RWPE1 (cell line): ENCODE results near the gene MAP4K4.

Source experiments
- CTCF ChIA-PET: fragments of 350-600 bp; sonication (Branson Sonifier 250); formaldehyde crosslinking; extraction: SDS; loops from one replicate; lab custom pipeline; 2021; lab: Yijun Ruan, JAX
- POLR2A ChIA-PET: fragments of 400-600 bp; formaldehyde crosslinking; extraction: SDS; loops from one replicate; lab custom pipeline; 2020; ENCODE audit warnings: antibody characterized with exemption; ENCODE audit not compliant: low non-redundant PET; lab: Yijun Ruan, JAX
- DNase-seq: peaks from one replicate; pipeline ENCODE4 v3.0.0; 2012; ENCODE audit warnings: low spot score
- H3K27ac ChIP-seq: fragments of 450-650 bp; 2 replicates; pipeline ENCODE4 v1.5.1; 2017
- TF ChIP-seq, protein P1 (sequence below): fragments of 450-650 bp; conservative IDR thresholded peaks from 2 replicates; pipeline ENCODE4 v1.5.1; 2017; ENCODE audit warnings: low read depth, mild to moderate bottlenecking

MAP4K4 gene

DNA sequence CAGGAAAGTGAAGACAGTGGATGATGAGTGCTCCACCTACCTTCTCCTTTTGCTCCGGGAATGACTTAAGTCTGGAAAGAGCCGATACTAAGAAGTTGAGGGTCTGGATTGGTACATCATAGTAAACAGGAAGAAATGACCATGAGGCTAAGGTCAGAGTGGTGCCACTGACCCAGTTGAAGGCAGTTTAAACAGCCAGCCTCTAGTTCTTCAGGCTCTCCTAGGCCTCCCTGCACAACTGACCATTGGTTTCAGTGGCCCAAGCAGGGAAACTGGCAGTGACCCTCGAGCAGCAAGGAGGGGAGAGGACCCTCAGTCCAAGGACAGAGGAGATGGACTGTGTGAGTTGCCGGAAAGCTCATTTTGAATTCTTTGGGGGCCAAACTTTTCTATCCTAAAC, 119.1 kb downstream of the MAP4K4 start:
- H3K27ac ChIP-seq = no peak overlapping the region
- ChIA-PET POLR2A (no interaction called here), CTCF (no interaction called here)
- DNase-seq = no peak
- TF ChIP-seq, protein P1, sequence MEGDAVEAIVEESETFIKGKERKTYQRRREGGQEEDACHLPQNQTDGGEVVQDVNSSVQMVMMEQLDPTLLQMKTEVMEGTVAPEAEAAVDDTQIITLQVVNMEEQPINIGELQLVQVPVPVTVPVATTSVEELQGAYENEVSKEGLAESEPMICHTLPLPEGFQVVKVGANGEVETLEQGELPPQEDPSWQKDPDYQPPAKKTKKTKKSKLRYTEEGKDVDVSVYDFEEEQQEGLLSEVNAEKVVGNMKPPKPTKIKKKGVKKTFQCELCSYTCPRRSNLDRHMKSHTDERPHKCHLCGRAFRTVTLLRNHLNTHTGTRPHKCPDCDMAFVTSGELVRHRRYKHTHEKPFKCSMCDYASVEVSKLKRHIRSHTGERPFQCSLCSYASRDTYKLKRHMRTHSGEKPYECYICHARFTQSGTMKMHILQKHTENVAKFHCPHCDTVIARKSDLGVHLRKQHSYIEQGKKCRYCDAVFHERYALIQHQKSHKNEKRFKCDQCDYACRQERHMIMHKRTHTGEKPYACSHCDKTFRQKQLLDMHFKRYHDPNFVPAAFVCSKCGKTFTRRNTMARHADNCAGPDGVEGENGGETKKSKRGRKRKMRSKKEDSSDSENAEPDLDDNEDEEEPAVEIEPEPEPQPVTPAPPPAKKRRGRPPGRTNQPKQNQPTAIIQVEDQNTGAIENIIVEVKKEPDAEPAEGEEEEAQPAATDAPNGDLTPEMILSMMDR = no peak

DNA sequence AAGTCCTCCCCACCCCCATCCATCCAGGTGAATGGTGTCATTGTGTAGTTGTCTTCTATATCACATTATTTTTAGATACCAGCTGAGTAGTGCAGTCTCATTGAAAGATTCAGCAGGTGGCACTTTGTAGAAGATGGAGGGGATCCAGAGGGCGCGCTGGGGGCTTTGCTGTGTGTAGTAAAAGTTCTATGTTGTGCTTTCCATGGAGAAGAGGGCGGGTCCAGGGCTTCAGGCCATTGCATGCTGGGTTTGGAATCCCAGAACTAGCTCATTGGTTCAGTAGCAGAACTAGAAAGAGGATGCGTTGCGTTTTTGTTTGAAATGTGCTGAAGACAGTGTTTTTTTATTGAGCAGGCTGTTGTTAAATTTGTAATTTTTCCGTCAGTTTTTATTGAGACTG, 120.0 kb downstream of the MAP4K4 start:
- no peak overlapping the region for H3K27ac ChIP-seq
- POLR2A ChIA-PET = no interaction called here
- no peak for DNase-seq
- CTCF ChIA-PET = no interaction called here
- TF ChIP-seq, protein P1 = no peak

DNA sequence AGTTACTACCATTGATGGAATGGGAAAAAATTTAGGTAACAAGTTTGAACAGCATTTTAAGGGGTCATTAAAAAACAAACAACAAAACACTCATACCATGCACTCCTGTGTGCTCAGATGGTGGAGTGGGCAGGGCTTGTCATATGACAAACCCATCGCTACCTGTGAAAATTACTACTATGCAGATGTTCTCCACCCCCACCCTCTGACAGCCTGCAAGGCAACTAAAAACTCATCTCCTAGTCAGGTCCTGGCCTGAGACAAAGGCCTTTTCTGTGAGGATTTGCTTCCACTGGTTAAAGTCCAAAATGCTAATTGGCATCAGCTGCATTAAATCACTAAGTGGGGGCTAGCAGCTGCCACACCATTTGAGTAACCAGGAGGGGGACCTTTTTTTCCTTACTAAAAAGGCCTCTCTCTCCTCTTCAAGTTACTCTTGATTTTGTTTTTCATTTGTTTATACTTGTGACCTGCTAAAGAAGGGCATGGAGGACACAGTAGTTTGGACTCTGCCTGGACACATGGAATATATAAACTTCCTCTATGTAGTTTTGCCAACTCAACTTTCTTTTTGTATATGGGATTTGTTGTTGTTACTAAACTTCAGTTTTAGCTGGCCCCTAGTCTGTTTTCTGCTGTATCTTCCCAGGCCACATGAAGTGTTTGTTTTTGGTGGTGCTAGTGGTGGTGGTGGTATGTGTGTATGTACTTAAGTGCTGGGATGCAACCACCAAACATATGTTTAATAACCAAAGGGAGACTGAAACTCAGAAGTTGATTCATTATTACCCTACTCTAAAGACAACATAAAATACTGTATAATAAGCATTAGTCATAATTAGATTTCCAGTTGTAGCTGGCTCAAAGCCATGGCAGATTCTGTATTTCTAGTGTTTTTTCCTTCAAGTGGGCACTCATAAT, 121.3 kb downstream of the MAP4K4 start:
- TF ChIP-seq, protein P1 = no peak
- ChIA-PET CTCF (interaction anchor here (0.6 to 0.7 kb wide), 3 partner anchors 40 to 120 kb away, joined by 3 to 5 read pairs (median 3); no protein-coding TSS in a partner anchor), POLR2A (no interaction called here)
- H3K27ac ChIP-seq = no peak overlapping the region
- DNase-seq = peak; percentile 45

DNA sequence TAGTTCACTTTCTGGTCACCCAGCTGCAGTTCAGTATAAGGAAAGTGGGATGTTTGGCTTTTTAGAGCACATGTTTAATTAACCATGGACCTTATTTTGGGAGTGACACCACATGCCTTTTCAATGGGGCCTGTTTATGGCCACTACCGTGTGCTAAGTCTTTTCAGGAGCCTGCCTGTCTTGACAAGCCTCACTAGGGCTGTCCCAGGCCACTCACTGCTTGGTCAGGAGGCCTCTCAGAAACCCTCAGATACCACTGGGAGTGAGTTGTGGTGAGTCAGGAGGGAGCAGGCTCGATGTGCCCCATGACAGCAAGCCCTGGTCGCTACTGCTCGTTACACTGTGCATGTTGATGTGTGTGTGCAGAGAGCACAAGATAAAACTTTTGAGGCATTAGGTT, 123.0 kb downstream of the MAP4K4 start:
- ChIA-PET CTCF (no interaction called here), POLR2A (no interaction called here)
- peak; percentile 78 for DNase-seq
- H3K27ac ChIP-seq = peak overlapping the region; percentile 75
- TF ChIP-seq, protein P1 = no peak

DNA sequence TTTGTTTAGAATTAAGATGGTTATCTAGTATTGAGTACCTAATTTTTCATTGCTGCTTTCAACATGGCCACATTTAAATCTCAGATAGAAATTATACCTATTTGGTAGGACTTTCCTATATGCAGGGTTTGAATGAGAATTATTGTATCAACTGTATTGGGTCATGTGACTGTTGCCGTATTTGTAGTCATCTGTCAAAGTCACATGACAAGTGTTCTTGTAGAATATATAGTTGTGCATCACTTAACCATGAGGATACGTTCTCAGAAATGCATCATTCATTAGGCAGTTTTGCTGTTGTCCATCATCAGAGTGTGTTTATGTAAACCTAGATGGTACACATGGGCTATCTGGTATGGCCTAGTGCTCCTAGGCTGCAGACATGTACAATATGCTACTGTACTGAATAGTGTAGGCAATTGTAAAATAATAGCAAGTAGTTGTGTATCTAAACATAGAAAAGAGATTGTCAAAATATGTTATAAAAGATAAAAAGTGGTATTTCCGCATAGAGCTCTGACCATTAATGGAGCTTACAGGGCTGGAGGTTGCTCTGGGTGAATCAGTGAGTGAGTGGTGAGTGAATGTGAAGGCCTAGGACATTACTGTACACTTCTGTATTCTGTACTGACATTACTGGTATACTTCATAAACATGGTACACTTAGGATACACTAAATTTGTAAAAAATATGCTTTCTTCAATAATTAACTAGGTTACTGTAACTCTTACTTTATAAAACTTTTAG, 123.7 kb downstream of the MAP4K4 start:
- ChIA-PET POLR2A (no interaction called here), CTCF (interaction anchor here (0.6 kb wide), 1 partner anchor 11 kb away, joined by 3 read pairs; no protein-coding TSS in a partner anchor)
- TF ChIP-seq, protein P1 = no peak
- no peak for DNase-seq
- H3K27ac ChIP-seq = no peak overlapping the region

DNA sequence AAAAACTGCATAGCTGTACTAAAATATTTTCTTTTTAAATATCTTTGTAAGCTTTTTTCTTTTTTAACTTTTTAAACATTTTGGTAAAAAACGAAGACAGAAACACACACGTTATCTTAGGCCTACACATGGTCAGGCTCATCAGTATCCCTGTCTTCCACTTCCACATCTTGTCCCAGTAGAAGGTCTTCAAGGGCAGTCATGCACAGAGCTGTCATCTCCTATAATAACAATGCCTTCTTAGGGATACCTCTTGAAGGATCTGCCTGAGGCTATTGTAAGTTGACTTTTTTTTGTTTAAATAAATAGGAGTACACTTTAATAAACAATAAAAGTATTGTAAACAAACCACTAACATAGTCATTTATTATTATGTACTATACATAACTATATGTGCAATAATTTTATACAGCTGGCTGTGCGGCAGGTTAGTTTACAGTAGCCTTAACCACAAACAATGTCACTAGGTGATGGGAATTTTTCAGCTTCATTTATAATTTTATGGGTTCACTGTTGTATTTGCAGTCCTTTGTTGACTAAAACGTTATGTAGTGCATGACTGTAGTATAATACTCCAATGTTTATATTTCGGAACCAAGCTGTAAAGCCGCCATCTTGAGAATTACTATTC, 124.4 kb downstream of the MAP4K4 start:
- ChIA-PET CTCF (interaction anchor here (0.6 kb wide), 1 partner anchor 10 kb away, joined by 3 read pairs; no protein-coding TSS in a partner anchor), POLR2A (no interaction called here)
- H3K27ac ChIP-seq = no peak overlapping the region
- no peak for DNase-seq
- TF ChIP-seq, protein P1 = no peak
